HG03139 (cell line): ENCODE results near the gene TEFM.
"Not testable (repeated sequence)": the region's sequence is repeated elsewhere in the genome, so short reads cannot be mapped to it uniquely, and the experiment has no call there.

Experiments used
- ATAC-seq: cut with Tn5 transposase; IDR thresholded peaks from one replicate; pipeline ENCODE4 v1.9.1; 2021; ENCODE audit not compliant: unreplicated experiment

TEFM gene

GRCh38 chr17:30906101-30906911 lies at the start of gene TEFM:
TSS of gene TEFM (minus strand) at chr17:30906238. CDS start at chr17:30906198, 40 bp downstream.
- ATAC-seq: peak; percentile 70

DNA sequence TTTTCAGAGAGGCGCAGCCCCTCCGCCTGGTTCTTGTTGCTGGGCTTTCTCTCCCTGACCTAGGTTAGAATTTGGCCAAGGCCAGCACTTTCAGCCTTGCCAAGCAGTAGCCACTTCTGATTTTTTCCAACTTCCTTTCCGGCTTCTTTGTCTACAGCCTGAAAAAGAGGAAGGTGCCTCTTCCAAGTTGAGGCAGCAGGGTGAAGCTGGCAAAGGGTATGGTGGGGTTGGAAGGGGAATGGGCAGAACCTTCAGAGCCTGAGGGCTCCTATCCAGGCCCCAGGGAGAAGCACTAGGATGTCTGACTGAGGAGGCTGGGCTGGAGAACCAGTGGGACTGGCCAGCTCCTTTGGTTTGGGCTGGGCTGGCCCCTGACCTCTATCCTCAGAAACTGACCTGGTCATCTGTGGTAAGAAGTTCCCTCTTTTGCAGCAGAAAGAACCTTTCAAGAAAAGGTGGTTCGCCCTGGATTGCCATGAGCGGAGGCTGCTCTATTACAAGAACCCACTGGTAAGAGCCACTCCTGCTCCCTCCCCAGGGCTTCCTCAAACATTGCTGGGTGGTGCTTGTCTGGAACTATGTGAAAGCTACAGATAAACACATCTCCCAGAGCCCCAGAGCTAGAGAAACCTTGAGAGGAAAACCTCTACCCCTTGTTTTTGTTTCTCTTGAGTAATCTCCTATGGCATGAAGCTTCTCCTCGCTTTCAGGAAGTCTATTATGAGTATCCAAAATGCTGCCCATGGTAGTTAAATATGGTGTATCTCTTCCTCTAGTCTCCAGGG lies 48.2 kb upstream of the TEFM start:
- ATAC-seq: no peak

- no peak for ATAC-seq
These were observed 46.8 kb upstream of the TEFM start for GRCh38 chr17:30952638-30953393.

- ATAC-seq: no peak
These were observed 44.8 kb upstream of the TEFM start for GRCh38 chr17:30950669-30951399.

- no peak for ATAC-seq
These were observed 44.2 kb upstream of the TEFM start for GRCh38 chr17:30950189-30950588.

DNA sequence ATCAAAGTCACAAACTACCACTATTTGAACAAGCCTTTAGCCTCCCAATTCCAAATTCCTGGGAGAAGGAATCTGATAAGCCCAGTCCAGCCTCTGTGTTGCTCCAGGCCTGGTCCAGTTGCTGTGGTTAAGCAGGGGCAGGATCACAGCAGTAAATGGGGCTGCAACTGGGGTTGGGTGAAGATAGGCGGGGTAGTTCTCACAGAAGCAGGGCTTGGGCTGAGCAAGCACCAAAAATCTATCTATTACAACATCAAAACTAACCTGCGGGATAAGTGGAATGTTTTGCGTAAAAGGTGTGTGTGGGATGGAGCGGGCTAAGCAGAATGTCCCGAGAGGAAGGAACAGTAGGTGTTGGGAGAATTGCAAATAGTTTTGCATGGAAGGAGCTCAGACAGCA lies 41.8 kb upstream of the TEFM start:
- ATAC-seq: no peak

GRCh38 chr17:30942308-30943079 lies 36.5 kb upstream of the TEFM start:
- ATAC-seq: no peak

DNA sequence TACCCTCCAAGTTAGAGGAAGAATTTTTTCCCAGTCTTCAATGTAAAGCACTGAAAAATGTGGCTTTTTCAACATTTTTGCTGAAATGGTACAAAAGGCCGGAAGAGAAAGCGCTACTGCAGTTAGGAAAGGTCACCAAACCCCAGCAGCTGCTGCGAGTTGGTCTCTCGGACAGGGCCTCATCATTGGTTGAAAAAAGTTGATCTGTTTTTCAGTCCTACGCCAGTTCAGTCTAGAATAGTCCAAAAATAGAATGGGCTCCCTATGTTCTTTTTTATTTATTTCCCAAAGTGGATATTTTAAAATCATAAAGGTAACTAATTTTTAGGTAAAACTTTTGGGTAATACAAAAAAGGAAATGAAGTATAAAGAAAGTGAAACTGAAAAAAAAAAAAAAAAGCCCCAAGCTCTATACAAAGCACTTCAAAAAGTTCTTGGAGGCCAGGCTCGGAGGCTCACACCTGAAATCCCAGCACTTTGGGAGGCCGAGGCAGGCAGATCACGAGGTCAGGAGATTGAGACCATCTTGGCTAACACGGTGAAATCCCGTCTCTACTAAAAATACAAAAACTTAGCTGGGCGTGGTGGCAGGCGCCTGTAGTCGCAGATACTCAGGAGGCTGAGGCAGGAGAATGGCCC lies 33.1 kb upstream of the TEFM start:
- ATAC-seq: no peak

DNA sequence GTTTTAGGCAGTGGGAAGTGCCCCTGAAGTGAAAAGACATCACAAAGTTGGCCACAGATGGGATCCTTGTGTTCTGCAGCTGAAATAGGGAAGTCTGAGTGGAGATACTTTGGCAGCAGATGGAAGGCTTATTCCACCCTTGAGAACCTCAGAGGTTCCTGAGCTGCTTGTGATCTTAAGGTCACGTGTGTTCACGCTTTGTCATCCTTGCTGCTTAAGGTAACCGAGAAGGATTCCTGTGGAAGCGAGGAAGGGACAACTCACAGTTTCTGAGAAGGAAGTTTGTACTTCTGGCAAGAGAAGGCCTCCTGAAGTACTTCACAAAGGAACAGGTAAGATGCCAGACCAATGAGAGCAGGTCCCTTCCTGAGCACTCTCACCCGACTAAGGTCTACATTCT lies 27.9 kb upstream of the TEFM start:
- ATAC-seq: no peak

DNA sequence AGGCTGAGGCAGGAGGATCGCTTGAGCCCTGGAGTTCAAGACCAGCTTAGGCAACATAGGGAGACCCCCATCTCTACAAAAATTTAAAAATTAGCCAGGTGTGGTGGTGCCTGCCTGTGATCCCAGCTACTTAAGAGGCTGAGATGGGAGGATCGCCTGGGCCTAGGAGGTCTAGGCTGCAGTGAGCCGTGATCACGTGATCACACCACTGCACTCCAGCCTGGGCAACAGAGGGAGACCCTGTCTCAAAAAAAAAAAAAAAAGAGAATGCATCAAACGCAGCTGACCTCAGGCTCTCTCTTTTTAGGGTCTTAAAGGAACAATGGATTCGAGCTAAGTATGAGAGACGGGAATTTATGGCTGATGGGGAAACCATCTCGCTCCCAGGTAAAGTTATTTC lies 25.5 kb upstream of the TEFM start:
- not testable (repeated sequence) for ATAC-seq

DNA sequence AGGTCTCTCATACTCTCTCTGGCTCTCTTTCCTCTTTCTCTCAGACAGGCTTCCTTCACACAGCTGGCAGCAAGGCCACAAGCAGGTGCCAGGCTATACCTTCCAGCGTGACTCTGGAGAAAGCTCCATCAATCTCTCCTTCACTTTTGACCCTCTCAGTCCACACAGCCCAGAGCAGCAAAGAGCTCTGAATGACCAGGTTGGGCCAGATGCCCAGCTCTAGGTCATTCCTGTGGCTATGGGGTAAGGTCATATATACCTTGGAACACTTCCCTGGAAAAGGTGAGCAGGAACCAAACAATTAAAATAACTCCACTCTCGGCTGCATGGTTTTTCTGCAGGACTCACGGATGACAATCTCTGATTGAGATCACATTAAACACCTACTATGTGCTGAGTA lies 24.5 kb upstream of the TEFM start:
- no peak for ATAC-seq

GRCh38 chr17:30929861-30930260 lies 23.8 kb upstream of the TEFM start:
- ATAC-seq: not testable (repeated sequence)

DNA sequence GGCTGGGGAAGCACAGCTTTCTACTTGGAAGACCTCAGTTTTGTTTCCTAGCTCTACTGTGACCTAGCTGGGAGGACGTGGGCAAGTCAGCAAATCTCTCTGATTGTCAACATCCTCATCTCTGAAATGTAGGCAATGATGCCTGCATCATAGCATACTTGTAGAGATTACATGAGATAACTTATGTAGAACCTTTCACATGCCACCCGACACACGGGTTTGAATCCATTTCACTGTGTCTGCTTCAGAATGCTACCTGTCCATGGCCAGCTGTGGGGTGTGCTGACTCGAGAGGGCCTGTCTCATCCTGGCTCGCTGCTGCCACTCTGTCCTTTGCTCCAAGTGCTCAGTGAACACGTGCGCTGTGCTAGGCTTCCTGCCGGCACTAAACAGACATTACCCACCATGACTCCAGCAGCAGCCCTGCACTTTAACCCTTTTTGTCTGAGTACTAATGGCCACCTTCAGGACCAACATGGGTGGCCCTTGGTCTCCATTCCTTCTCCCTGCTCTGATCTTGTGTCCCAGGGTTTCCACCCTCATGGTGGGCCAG lies 23.1 kb upstream of the TEFM start:
- no peak for ATAC-seq

DNA sequence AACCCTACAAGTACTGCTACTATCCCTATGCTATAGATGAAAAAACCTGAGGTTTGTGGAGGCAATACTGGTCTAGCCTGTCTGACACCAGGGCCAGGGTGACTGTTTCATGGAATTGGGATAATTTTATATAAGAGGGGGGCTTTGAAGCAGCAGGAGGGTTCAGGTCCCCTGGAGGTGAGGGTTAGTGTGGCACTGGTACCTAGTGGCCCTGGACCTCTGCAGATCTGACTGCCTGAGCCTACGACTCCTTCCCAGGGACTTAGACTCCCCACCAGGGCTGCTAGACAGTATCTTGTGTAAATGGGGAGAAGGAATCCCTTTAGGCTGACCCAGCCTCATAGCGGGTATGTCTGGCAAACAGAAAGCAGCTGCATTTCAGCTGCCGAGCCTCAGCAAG lies 22.5 kb upstream of the TEFM start:
- no peak for ATAC-seq

- no peak for ATAC-seq
These were observed 21.7 kb upstream of the TEFM start for GRCh38 chr17:30927756-30928155.

DNA sequence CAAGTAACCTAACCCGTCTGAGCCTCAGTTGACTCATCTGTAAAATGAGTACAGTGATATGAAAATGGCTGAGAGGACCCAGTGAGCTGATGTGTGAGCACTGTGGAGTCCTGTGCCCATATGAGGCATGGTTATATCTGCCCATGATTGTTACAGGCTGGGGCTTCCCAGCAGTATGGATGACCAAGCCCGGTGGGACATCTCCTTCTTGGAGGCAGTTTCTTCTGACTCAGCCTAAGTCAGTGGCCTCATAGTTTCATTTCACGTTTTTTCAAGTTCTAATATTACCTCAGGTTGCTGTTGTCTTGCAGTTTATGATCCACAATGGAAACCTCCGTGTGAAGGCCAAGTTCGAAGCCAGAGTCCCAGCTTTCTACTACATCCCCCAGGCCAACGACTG lies 20.5 kb upstream of the TEFM start:
- no peak for ATAC-seq

DNA sequence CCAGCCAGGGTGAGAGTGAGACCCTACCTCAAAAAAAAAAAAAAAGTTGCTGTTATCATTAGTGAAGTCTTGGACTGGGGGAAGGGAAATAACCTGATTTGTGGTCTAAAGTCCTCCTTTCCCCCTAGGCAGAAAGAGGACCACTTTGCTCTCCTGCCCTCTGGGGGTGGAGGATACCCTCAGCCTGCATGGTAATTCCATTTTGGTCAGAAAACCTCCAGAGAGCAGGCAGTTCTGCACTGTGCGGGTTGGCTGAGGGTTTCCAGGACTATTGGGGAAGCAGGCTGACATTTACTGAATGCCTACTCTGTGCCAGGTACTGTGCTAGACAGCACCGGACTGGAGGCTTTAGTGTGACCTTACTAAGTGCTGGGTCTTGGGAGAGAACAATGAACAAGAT lies 18.3 kb upstream of the TEFM start:
- ATAC-seq: no peak

GRCh38 chr17:30922235-30923030 lies 16.4 kb upstream of the TEFM start:
- no peak for ATAC-seq
